Astrocyte of the spinal cord (primary cell): ENCODE data around the gene CAPN8.

Experiments used
- DNase-seq: peaks from one replicate; pipeline ENCODE4 v3.0.0; 2011; ENCODE audit warnings: low read depth, low spot score
- H3K4me3 ChIP-seq: 2 replicates; pipeline ENCODE4 v1.5.1; 2011; ENCODE audit warnings: low read depth, mild to moderate bottlenecking, low read length, moderate library complexity
- CTCF ChIP-seq: IDR thresholded peaks from 2 replicates; pipeline ENCODE4 v1.5.1; 2012; ENCODE audit warnings: low read depth, mild to moderate bottlenecking, low read length, inconsistent platforms
- in situ Hi-C: cut with HindIII; loops from 2 replicates; pipeline ENCODE4 v1.10.0; 2017; ENCODE audit warnings: low sequenced_read_pairs

Gene CAPN8

GRCh38 chr1:223609977-223610376 lies 55.5 kb downstream of the CAPN8 start:
- DNase-seq, result no peak
- in situ Hi-C loops, result no loop called here
- no peak overlapping the region for H3K4me3 ChIP-seq
- no peak for TF ChIP-seq CTCF

- DNase-seq, result no peak
- in situ Hi-C loops, result no loop called here
- TF ChIP-seq CTCF, result no peak
- no peak overlapping the region for H3K4me3 ChIP-seq
Observed at GRCh38 chr1:223609066-223609465, 56.4 kb downstream of the CAPN8 start.

- H3K4me3 ChIP-seq, result no peak overlapping the region
- TF ChIP-seq CTCF, result no peak
- DNase-seq, result no peak
- in situ Hi-C loops, result no loop called here
Observed at GRCh38 chr1:223558512-223558911, 107.0 kb downstream of the CAPN8 start.

- H3K4me3 ChIP-seq, result no peak overlapping the region
- in situ Hi-C loops, result no loop called here
- DNase-seq, result no peak
- TF ChIP-seq CTCF, result no peak
Observed at GRCh38 chr1:223557130-223557475, 108.4 kb downstream of the CAPN8 start.

GRCh38 chr1:223556414-223557129 lies 108.9 kb downstream of the CAPN8 start:
- peak; percentile 60 for TF ChIP-seq CTCF
- in situ Hi-C loops, result no loop called here
- H3K4me3 ChIP-seq, result no peak overlapping the region
- DNase-seq, result peak; percentile 5

GRCh38 chr1:223553957-223554356 lies 111.5 kb downstream of the CAPN8 start:
- no peak for DNase-seq
- TF ChIP-seq CTCF, result no peak
- H3K4me3 ChIP-seq, result no peak overlapping the region
- in situ Hi-C loops, result no loop called here
